ENCODE measurements around the gene BFSP2. TPM values are rescaled to one million over a fixed set of nuclear protein-coding genes. Genes with fewer than 3 reads are reported as not detected.

BFSP2 gene
- polyA plus RNA-seq, 1 experiment: not detected

GRCh38 chr3:133375403-133375745, 24.5 kb upstream of the BFSP2 start:
- no peak for TF ChIP-seq CTCF (IDR thresholded peaks at IDR 0.05; ENCODE audit: insufficient read depth, low read depth, low read length)
- H3K36me3 ChIP-seq (ENCODE audit: control insufficient read depth, insufficient read depth, low read length): no peaks in the 10 kb centered on the region
- DNase-seq (ENCODE audit: low read depth): no peak
- CTCF ChIA-PET: interaction anchor here (0.9 to 5.4 kb wide), 6 partner anchors 9 to 649 kb away, joined by 3 to 29 read pairs (median 3); no protein-coding TSS in a partner anchor
- H3K27me3 ChIP-seq (ENCODE audit: control insufficient read depth, insufficient read depth, low read length): 0 out of 2 replicates have a peak, but pooled peaks cover 2% of the 10 kb centered on the region
- H3K4me3 ChIP-seq (ENCODE audit: low read depth, low read length): no peak overlapping the region
- POLR2A ChIA-PET: no interaction called here

- POLR2A ChIA-PET: no interaction called here
- 0 out of 2 replicates have a peak, but pooled peaks have one; percentile 4 for TF ChIP-seq CTCF (IDR thresholded peaks at IDR 0.05; ENCODE audit: insufficient read depth, low read depth, low read length)
- DNase-seq (ENCODE audit: low read depth): no peak
- Histone ChIP-seq H3K36me3 (ENCODE audit: control insufficient read depth, insufficient read depth, low read length) (no peaks in the 10 kb centered on the region), H3K27me3 (ENCODE audit: control insufficient read depth, insufficient read depth, low read length) (0 out of 2 replicates have a peak, but pooled peaks cover 2% of the 10 kb centered on the region), H3K4me3 (ENCODE audit: low read depth, low read length) (no peak overlapping the region)
- CTCF ChIA-PET: interaction anchor here (0.7 to 5.4 kb wide), 9 partner anchors 10 to 650 kb away, joined by 3 to 29 read pairs (median 3); no protein-coding TSS in a partner anchor
Measured at GRCh38 chr3:133376810-133377209, 23.0 kb upstream of the BFSP2 start.

- H3K27me3 ChIP-seq (ENCODE audit: control insufficient read depth, insufficient read depth, low read length): 0 out of 2 replicates have a peak, but pooled peaks cover 2% of the 10 kb centered on the region
- H3K36me3 ChIP-seq (ENCODE audit: control insufficient read depth, insufficient read depth, low read length): no peaks in the 10 kb centered on the region
- CTCF ChIA-PET: interaction anchor here (0.7 to 5.4 kb wide), 7 partner anchors 9 to 651 kb away, joined by 3 to 29 read pairs (median 5); no protein-coding TSS in a partner anchor
- no peak for DNase-seq (ENCODE audit: low read depth)
- peak; percentile 62 for TF ChIP-seq CTCF (IDR thresholded peaks at IDR 0.05; ENCODE audit: insufficient read depth, low read depth, low read length)
- POLR2A ChIA-PET: no interaction called here
- no peak overlapping the region for H3K4me3 ChIP-seq (ENCODE audit: low read depth, low read length)
Measured at GRCh38 chr3:133377396-133377795, 22.5 kb upstream of the BFSP2 start.

GRCh38 chr3:133379926-133380325, 19.9 kb upstream of the BFSP2 start:
- Histone ChIP-seq H3K4me3 (ENCODE audit: low read depth, low read length) (no peak overlapping the region), H3K27me3 (ENCODE audit: control insufficient read depth, insufficient read depth, low read length) (peaks cover 3% of the 10 kb centered on the region; the same call in 1 of the 2 replicates), H3K36me3 (ENCODE audit: control insufficient read depth, insufficient read depth, low read length) (no peaks in the 10 kb centered on the region)
- ChIA-PET CTCF (interaction anchor here (0.6 to 2.5 kb wide), 3 partner anchors 649 to 654 kb away, joined by 3 to 9 read pairs (median 7); no protein-coding TSS in a partner anchor), POLR2A (no interaction called here)
- no peak for DNase-seq (ENCODE audit: low read depth)
- TF ChIP-seq CTCF (IDR thresholded peaks at IDR 0.05; ENCODE audit: insufficient read depth, low read depth, low read length): no peak

GRCh38 chr3:133380481-133381225, 19.2 kb upstream of the BFSP2 start:
- no peak for DNase-seq (ENCODE audit: low read depth)
- peaks cover 3% of the 10 kb centered on the region; the same call in 1 of the 2 replicates for H3K27me3 ChIP-seq (ENCODE audit: control insufficient read depth, insufficient read depth, low read length)
- no peaks in the 10 kb centered on the region for H3K36me3 ChIP-seq (ENCODE audit: control insufficient read depth, insufficient read depth, low read length)
- TF ChIP-seq CTCF (IDR thresholded peaks at IDR 0.05; ENCODE audit: insufficient read depth, low read depth, low read length): no peak
- CTCF ChIA-PET: interaction anchor here (0.6 to 3.5 kb wide), 3 partner anchors 339 to 654 kb away, joined by 3 to 18 read pairs (median 9); no protein-coding TSS in a partner anchor
- POLR2A ChIA-PET: no interaction called here
- no peak overlapping the region for H3K4me3 ChIP-seq (ENCODE audit: low read depth, low read length)

Measured in BJ (cell line).